Raji (cell line): ENCODE measurements around the gene FGD2.

Experiments
- POLR2A ChIP-seq: IDR thresholded peaks from 2 replicates; pipeline ENCODE4 v1.6.1; 2011; ENCODE audit warnings: low read depth, low read length, control low read depth; ENCODE audit not compliant: insufficient read depth

FGD2 gene

DNA sequence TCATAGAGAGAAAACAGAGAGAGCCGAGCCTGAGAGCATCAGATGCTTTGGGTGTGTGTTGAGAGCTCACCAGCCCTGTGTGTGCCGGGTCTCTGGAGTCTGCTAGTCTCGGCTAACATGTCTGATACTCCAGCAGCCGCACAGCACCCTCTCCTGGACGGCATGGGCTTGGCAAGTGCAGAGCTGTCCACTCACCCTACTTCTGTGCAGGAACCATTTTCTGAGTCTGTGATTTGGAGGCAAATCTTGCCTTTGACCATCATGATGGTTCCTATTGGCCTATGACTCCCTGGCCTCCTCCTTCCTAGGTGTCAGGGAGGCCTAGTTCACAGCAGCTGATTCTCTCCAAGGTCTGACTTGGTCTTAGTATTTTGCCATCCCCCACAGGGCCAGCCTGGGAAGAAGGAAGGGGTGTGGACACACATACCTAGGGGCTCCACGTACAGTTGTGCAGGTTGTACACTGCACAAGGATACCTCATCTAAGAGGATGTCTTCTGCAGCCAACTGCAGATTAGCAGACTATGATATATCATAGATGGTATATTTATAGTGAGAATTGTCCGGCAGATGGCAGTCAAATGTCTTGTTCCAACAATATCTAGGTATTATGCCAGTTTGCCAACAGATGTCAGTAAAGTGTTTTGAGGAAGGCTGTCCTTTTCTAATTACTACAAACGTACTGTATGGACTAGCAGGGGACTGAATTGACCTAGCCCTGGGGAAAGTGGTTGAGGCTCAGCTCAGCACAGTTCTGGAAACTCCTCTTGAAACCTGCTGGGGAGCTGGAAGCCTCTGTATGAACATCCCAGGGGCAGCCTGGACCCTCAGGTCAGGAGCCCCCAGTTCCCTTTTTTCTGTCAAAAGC, 13.0 kb downstream of the FGD2 start:
- TF ChIP-seq POLR2A, result no peak

DNA sequence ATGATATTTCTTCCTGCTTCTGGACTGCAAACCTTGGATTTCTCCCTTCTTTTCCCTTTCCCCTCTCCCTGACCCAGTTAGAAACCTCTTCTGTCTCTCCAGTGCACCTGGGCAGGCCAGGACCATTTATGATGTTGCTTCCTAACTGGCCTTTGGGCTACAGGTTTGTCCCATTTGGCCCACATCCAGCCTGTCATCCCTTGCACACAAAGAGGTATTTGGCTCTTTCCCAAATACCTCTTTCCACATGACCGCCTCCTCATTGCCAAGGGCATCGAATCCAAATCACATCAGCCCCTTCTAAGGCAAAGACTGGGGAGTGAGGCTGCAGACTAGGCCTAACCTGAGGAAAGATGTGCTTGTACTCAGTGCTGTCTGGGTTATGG, 13.6 kb downstream of the FGD2 start:
- TF ChIP-seq POLR2A, result no peak

DNA sequence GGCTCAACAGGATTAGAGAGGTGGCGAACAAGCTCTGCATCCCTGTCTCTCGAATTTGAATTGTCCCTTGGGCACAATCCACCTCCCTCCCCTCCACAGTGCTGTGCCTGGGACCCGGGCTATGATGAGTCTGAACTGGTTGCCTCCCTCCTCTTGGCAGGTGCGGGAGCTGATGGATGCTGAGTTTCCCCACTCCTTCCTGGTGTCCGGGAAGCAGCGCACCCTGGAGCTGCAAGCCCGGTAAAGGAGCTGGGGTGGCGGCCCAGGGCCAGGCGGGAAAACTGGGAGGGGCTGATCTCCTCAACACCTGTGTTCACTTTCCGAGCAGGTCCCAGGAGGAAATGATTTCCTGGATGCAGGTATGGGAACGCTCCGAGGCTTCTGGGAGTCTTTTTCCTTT, 14.9 kb downstream of the FGD2 start:
- no peak for TF ChIP-seq POLR2A

DNA sequence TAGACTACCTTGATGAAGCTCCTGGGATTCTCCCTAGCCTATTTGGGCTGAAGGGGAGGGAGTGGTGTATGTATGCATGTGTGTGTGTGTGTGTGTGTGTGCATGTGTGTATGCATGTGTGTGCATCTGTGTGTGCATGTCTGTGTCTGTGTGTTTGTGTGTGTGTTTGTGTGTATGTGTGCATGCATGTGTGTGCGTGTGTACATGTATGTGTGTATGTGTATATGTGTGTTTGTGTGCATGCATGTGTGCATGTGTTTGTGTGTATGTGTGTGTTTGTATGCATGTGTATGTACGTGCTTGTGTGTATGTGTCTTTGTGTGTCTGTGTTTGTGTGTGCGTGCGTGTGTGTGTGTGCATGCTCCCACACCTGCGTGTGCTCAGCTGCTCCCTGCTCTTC, 15.4 kb downstream of the FGD2 start:
- TF ChIP-seq POLR2A, result no peak

DNA sequence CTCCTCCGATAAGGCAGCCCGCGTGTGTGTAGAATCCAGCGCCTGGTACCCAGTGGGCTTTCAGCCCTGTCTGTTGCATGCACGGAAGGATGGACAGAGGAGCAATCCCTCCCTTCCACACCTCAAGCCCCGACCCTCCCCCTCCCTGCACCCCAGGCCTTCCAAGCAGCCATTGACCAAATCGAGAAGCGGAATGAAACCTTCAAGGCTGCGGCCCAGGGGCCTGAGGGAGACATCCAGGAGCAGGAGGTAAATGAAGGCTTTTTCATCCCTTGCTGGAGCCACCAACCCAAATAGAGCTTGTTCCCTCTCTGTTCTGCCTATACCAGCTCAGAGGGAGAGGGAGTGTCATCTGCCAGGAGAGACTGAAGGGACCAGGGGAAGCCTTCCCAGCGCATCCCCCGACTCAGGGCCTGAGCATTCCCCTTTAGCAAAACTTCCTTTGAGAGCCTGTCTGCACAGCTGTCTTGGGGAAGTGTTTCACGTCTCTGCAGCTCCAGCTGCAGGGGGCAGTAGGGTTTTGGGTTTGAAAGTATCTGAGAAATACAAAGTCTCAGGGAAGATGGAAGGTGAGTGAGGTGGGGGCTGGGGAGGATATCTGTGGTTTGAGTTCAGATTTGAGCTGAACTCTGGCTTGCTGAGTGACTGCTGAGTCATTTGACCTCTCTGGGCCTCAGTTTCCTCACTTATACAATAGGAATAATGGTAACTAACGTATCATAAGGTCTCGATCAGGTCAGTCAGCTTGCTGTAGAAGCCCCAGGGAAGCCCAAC, 16.1 kb downstream of the FGD2 start:
- no peak for TF ChIP-seq POLR2A

DNA sequence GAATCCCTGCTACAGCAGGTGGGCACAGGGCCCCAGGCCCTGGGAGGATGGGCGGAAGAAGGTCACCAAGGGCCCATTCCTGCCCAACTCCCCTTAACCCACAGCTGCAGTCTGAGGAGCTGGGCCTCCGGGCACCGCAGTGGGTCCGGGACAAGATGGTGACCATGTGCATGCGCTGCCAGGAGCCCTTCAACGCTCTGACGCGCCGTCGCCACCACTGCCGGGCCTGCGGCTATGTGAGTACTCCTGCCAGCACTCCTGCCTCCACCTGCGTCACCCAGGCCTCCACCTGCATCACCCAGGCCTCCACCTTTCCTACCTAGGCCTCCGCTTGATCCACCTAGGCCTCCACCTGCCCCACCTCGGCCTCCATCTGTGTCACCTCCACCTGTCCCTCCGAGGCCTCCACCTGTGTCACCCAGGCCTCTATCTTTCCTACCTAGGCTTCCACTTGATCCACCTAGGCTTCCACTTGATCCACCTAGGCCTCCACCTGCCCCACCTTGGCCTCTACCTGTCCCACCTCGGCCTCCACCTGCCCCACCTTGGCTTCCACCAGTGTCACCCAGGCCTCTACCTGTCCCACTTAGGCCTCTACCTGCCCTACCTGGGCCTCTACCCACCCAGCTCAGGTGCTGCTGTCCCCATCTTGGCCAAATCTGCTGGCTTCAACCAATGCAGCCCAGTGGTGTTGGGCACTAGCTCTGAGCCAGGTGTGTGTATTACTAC, 16.8 kb downstream of the FGD2 start:
- no peak for TF ChIP-seq POLR2A

DNA sequence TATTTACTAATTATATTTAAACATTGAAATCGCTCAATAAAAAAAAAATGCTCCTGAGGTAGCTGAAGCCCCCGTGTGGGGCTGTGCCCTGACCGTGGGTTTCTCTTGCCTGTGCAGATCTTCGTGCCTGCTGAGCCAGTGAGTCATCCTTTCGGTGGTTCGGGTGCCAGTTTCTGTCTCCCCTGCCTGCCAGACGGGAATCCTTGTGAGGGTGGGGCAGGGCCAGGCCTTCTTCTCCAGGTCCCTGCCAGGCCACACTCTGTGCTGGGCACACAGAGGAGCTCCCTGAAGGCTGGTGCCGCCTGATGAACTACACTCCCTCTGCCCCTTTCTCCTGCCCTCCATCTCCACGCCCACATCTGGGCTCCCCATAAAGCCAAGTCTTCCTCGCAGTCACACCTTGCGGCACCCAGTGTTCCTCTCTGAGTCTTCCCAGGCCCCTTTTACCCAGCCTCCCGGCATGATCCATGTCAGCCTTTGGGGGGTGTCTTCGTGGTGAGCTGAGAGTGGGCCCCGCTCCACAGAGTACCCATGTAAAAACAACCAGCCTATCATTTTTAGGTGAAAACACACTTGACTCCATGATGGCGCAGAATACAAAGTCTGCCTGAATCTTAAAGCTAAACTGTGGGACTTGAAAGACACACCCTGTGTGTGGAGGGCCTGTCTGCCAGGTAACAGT, 19.3 kb downstream of the FGD2 start:
- no peak for TF ChIP-seq POLR2A

DNA sequence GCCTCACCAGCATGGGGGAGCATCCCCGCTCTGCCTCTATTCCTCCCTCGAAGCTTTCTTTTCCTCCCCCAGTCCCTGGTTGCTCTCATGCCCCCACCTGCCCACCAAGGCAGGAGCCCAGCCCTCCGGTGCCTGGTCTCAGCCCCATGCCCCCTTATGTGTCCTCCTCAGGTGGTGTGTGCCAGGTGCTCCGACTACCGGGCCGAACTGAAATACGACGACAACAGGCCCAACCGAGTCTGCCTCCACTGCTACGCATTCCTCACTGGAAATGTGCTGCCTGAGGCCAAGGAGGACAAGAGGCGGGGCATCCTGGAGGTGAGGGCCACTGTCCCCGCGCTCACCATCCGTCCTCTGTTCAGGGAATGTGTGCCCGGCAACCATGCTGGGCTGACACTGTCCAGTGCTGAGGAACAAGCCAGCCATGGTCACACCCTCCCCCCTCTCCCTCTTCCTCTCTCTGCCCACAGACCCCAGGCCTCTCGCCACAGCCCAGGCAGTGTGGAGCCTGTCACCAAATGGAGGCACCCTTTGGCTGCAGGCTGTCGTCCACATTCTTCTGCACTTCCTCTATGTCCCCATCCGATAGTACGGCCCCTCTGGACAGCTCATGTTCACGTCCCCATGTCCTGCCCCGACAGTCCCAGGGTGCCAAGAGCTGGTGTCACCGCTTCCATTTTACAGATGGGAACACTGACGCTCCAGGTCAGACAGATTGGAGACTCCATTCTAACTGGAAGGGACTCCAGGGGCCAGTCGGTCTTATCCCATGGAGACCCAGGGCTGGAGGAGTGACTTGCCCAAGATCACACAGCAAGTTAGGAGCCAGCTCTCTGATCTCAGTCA, 20.4 kb downstream of the FGD2 start:
- no peak for TF ChIP-seq POLR2A

DNA sequence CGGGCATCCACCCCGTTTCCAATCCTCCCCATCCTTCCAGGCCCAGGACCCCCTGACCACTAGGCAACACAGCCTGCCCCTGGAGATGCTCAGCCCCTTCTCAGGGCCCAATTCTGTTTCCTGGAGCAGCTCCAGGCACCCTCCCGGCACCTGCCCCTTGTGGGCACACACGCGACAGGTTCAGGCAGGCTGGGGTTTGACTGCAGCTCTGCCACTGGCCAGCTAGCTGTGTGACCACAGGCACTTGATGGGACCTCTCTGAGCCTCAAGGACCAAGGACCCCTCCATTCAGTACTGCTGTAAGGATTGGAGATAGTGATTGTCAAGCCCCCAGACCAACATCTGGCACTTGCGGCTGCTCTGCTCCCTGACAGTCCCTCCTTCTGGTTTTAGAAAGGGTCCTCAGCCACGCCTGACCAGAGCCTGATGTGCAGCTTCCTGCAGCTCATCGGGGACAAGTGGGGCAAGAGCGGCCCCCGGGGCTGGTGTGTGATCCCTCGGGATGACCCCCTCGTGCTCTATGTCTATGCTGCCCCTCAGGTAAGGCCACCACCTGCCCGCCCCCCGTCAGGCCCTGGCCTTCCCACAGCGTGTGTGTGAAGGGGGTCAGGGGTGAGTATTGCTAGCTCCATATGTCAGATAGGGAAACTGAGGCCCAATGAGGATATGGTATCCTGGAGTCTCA, 21.7 kb downstream of the FGD2 start:
- TF ChIP-seq POLR2A, result no peak

DNA sequence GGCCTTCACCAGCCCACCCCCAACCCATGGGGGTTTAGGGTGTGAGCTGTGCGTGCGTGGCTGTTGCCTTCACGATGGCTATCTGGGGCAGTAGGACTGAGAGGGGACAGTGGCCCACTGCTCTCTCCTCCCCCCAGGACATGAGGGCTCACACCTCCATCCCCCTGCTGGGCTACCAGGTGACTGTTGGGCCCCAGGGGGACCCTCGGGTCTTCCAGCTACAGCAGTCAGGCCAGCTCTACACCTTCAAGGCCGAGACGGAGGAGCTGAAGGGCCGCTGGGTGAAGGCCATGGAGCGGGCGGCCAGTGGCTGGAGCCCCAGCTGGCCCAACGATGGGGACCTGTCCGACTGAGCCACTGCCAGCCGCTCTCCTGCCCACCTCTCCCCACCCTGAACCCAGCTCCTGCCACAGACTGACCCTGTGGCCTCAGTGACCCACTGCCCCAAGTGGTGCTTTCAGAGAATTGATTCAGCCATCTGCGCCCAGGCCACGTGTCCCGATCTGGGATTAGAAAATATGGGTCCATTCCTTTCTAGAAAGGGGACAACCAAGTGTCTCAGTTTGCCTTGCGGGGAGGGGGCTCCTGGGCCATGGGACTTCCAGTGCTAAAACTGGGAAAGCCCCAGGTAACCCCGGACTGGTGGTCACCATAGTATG, 22.5 kb downstream of the FGD2 start:
- TF ChIP-seq POLR2A, result no peak

DNA sequence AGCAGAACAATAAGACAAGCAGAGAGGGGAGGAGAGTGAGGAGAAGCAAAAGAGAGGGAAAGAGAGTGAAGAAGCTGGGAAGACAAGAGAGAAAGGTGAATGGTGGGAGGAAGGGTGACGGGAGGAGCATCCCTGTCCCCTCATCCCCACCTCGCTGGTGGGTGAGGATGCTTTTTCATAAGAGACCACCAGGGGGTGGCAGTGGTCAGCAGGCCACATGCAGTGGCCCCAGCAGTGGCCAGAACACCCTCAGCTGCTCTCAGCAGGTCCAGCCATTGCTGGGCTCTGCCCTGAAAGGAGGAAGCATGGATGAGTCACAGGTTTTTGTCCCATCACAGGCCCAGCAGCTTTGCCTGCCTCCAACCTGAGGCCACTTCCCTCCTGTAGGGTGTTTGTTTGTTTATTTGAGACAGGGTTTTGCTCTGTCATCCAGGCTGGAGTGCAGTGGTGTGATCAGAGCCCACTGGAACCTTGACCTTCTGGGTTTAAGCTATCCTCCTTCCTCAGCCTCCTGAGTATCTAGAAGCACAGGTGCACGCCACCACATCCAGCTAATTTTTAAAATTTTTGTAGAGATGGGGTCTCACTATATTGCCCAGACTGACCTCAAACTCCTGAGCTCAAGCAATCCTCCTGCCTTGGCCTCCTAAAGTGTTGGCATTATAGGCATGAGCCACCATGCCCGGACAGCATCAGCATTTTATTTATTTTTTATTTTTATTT, 24.0 kb downstream of the FGD2 start:
- no peak for TF ChIP-seq POLR2A

DNA sequence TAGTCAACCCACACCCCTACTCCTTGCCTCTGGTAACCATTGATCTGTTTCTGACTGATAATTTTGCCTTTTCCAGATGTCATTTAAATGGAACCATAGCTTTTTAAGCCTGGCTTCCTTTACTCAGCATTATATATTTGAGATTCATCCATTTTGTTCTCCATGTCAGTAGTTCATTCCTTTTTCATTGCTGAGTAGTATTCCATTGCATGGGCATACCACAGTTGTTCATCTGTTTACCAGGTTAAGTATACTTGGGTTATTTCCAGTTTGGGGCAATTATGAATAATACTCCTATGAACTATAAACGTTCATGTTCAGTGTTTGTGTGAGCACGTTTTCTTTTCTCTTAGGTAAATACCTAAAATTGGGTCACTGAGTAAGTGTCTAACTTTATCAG, 25.1 kb downstream of the FGD2 start:
- TF ChIP-seq POLR2A, result no peak

DNA sequence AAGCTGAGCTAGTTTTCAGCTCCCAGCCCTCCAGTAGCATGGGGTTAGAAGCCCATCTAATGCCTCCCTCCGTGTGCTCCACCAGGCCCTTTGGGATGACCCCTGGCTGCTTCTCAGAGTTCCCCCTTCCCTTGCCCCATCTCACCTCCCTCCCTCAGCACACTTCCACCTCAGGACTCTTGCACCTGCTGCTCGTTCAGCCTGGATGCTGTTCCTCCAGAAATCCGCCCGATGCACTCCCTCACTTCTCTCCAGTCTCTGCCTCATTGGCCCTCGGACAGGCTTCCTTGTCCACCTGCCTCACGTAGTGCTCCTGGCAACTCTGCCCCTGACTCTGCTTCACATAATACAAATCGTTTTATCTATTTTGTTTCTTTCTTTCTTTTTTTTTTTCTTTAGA, 26.8 kb downstream of the FGD2 start:
- TF ChIP-seq POLR2A, result no peak
